ENCODE results near the gene SLC6A3.

GRCh38 chr5:1493941-1494340 lies 48.7 kb upstream of the SLC6A3 start:
- TF ChIP-seq CTCF (IDR thresholded peaks at IDR 0.05; ENCODE audit: insufficient read depth, low read length) (no peak), POLR2AphosphoS5 (IDR thresholded peaks at IDR 0.05; ENCODE audit: low read depth) (no peak), GABPA (IDR thresholded peaks at IDR 0.05; ENCODE audit: low read depth) (no peak), SPI1 (IDR thresholded peaks at IDR 0.05; ENCODE audit: borderline replicate concordance, low read depth) (no peak)
- TF ChIP-seq, protein P1, sequence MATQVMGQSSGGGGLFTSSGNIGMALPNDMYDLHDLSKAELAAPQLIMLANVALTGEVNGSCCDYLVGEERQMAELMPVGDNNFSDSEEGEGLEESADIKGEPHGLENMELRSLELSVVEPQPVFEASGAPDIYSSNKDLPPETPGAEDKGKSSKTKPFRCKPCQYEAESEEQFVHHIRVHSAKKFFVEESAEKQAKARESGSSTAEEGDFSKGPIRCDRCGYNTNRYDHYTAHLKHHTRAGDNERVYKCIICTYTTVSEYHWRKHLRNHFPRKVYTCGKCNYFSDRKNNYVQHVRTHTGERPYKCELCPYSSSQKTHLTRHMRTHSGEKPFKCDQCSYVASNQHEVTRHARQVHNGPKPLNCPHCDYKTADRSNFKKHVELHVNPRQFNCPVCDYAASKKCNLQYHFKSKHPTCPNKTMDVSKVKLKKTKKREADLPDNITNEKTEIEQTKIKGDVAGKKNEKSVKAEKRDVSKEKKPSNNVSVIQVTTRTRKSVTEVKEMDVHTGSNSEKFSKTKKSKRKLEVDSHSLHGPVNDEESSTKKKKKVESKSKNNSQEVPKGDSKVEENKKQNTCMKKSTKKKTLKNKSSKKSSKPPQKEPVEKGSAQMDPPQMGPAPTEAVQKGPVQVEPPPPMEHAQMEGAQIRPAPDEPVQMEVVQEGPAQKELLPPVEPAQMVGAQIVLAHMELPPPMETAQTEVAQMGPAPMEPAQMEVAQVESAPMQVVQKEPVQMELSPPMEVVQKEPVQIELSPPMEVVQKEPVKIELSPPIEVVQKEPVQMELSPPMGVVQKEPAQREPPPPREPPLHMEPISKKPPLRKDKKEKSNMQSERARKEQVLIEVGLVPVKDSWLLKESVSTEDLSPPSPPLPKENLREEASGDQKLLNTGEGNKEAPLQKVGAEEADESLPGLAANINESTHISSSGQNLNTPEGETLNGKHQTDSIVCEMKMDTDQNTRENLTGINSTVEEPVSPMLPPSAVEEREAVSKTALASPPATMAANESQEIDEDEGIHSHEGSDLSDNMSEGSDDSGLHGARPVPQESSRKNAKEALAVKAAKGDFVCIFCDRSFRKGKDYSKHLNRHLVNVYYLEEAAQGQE (IDR thresholded peaks at IDR 0.05; ENCODE audit: insufficient replicate concordance, low read depth), result no peak
